SK-N-MC (cell line): ENCODE measurements around the gene CYB5B.
A peak's percentile ranks its signal among the peaks of the same experiment; 100 is the strongest.

Source experiments
- DNase-seq: peaks from one replicate; pipeline ENCODE4 v3.0.0-alpha.2; 2011; ENCODE audit warnings: low read depth, low spot score
- H3K27ac ChIP-seq: fragments of 200-600 bp; sonication (generic); 2 replicates; pipeline ENCODE4 v1.5.1; 2016; ENCODE audit warnings: mixed run types
- H3K36me3 ChIP-seq: fragments of 200-600 bp; sonication (generic); 2 replicates; pipeline ENCODE4 v1.6.1; 2017; ENCODE audit warnings: antibody characterized with exemption, low read length, mixed read lengths; ENCODE audit not compliant: insufficient read depth
- H3K4me3 ChIP-seq: fragments of 200-600 bp; sonication (generic); 2 replicates; pipeline ENCODE4 v1.5.1; 2016
- H3K9ac ChIP-seq: fragments of 200-600 bp; sonication (generic); 2 replicates; pipeline ENCODE4 v1.8.0; 2017; ENCODE audit warnings: mixed run types, mixed read lengths; ENCODE audit not compliant: insufficient read length
- H3K9me3 ChIP-seq: fragments of 200-600 bp; sonication (generic); 2 replicates; pipeline ENCODE4 v1.6.1; 2017; ENCODE audit warnings: low read depth, mild to moderate bottlenecking, antibody characterized with exemption, low read length, moderate library complexity, mixed read lengths
- EZH2 ChIP-seq: fragments of 200-600 bp; sonication (generic); IDR thresholded peaks from one replicate; pipeline ENCODE4 v1.6.1; 2017; ENCODE audit warnings: antibody characterized with exemption
- FOXP2 ChIP-seq: optimal IDR thresholded peaks from 2 replicates; pipeline ENCODE3; 2011; ENCODE audit warnings: mild to moderate bottlenecking, moderate library complexity; ENCODE audit not compliant: insufficient read depth; ENCODE audit errors: extremely low read length, control extremely low read depth
- POLR2AphosphoS5 ChIP-seq: IDR thresholded peaks from 2 replicates; pipeline ENCODE4 v1.6.1; 2012; ENCODE audit warnings: mild to moderate bottlenecking, low read depth, low read length, borderline replicate concordance

CYB5B gene

DNA sequence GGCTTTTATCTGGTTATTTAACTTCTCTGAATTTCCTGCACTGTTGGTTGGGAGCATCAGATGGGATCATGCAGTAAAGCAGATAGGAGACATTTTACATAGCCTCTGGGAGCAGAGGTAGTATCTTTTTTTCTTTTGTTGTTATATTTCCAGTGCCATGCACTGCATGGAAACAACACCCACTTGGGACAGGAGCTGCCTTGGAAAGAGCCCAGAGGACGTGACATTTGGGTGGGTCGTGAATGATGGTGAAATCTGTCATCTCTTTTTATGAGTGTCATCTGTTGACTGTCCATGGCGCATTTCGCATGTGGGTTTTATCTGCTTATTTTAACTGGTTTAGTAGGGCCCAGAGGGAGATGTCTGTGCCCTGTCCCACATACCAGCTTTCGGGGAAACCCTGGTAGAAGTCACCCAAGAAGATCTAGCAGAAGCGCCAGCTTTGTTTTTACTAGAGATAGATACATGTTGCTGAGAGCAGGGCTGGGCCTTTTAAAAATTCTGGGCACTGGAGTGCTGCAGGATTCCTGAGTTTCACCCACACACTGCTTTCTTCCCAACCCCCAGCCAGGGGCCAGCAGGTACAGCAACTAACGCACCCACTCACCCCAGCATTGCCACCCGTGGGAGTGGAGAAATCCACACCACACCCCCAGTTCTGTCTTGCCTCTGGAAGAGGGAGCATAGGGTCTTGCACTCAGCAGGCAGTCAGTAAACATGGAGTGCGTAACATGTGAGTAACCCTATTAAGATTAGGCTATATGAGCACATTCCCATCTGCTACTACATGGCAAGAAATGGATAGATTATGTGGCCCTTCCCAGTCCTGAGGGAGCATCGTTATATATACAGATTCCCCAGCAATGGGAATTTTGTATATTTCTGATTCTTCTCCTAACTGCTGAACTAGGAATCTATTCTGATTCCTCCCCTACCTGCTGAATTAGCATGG, 30.2 kb upstream of the CYB5B start:
- H3K36me3 ChIP-seq: no peaks in the 10 kb centered on the region
- DNase-seq: no peak
- H3K9me3 ChIP-seq: no peaks in the 10 kb centered on the region
- no peak overlapping the region for H3K9ac ChIP-seq
- H3K27ac ChIP-seq: no peak overlapping the region
- TF ChIP-seq POLR2AphosphoS5 (no peak), EZH2 (no peak), FOXP2 (no peak)
- H3K4me3 ChIP-seq: no peak overlapping the region

GRCh38 chr16:69395859-69396186, 28.6 kb upstream of the CYB5B start:
- TF ChIP-seq POLR2AphosphoS5 (no peak), EZH2 (no peak), FOXP2 (no peak)
- Histone ChIP-seq H3K27ac (no peak overlapping the region), H3K4me3 (no peak overlapping the region), H3K9me3 (no peaks in the 10 kb centered on the region), H3K36me3 (no peaks in the 10 kb centered on the region), H3K9ac (no peak overlapping the region)
- DNase-seq: no peak

DNA sequence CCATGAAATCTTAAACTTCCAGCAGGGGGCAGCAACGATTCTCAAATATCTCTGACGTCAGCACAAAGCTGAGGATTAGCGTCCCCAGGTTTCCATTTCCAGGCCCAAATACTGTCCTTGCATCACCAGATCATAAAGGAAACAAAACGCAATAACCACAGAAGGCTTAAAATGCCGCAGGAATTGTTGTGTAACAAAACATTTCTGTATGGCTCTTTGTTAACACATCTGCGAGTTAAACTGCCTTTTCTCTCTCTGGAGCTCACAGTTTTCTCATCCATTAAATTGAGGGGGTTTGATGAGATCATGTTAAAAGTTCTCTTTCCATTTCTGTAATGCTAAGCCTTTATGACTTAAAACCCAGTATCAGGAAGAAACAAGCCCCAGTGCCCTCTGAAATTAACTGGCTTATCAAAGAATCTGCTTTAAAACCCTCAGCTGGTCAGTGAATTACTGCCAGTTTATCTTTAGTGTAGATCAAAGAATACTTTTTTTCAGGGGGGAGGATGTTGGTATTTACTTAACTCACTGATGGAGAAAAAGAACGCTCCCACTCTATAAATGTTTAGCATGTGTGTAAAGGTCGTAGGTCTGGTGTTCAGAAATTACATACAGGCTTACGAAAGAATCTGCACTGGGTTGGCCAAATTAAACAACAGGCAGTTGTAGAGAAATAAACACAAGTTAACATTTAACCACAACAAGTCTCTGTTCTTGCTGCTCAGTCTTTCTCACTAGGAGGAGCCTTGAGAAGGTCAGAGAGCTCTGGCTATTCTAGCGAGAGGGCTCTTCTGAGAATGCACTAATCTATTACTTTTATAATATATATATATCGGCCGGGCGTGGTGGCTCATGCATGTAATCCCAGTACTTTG, 28.0 kb upstream of the CYB5B start:
- no peaks in the 10 kb centered on the region for H3K9me3 ChIP-seq
- peak overlapping the region; percentile 41 for H3K9ac ChIP-seq
- H3K4me3 ChIP-seq: 0 out of 2 replicates have a peak overlapping the region, but pooled peaks have one; percentile 33

DNA sequence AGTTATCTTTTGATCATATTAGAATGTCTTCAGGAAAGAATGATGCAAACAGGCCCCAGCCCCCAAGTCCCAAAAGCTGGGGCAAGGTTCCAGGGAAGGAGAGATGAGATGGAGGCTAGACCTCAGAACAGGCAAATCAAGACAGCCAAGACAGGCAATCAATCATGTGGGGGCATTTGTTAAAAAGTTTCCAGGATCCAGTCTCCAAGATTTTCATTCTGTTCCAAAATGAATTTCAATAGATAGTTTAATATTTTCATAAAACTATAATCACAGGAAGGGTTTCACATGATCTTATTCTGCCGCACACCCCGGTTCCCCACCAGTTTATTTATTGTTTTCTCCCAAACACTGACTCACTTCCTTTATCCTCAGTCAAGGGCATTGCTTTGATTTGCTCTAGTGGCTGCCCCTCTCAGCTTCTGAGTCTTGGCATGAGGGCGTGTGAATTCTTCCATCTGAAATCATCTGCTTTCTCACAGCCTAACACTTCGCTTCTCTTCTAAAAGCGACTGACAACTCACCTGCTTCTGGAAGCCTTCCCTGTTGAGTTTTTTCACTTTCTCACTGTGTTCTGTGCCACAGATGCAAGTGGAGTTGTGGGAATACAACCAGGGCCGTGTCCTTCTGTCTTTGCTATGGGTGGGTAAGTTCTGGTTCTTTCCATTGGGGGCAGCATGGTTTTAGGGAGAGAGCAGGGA, 26.4 kb upstream of the CYB5B start:
- Histone ChIP-seq H3K27ac (no peak overlapping the region), H3K9ac (no peak overlapping the region), H3K4me3 (no peak overlapping the region), H3K9me3 (no peaks in the 10 kb centered on the region), H3K36me3 (no peaks in the 10 kb centered on the region)
- no peak for DNase-seq
- TF ChIP-seq POLR2AphosphoS5 (no peak), EZH2 (no peak), FOXP2 (no peak)

More for the DNA sequence above, 28.0 kb upstream of the CYB5B start:
- peak overlapping the region; percentile 48 for H3K27ac ChIP-seq
- TF ChIP-seq POLR2AphosphoS5: no peak
- no peak for TF ChIP-seq FOXP2
- TF ChIP-seq EZH2: no peak
- no peaks in the 10 kb centered on the region for H3K36me3 ChIP-seq
- DNase-seq: peak; percentile 62

GRCh38 chr16:69399361-69399760, 25.1 kb upstream of the CYB5B start:
- H3K36me3 ChIP-seq: no peaks in the 10 kb centered on the region
- H3K4me3 ChIP-seq: no peak overlapping the region
- no peak for DNase-seq
- no peak overlapping the region for H3K27ac ChIP-seq
- no peak overlapping the region for H3K9ac ChIP-seq
- TF ChIP-seq FOXP2 (no peak), EZH2 (no peak), POLR2AphosphoS5 (no peak)
- no peaks in the 10 kb centered on the region for H3K9me3 ChIP-seq

- no peak overlapping the region for H3K27ac ChIP-seq
- no peak overlapping the region for H3K4me3 ChIP-seq
- H3K9ac ChIP-seq: no peak overlapping the region
- TF ChIP-seq POLR2AphosphoS5: no peak
- no peak for TF ChIP-seq EZH2
- no peaks in the 10 kb centered on the region for H3K36me3 ChIP-seq
- no peaks in the 10 kb centered on the region for H3K9me3 ChIP-seq
- no peak for DNase-seq
Measured at GRCh38 chr16:69402439-69402838, 22.0 kb upstream of the CYB5B start.

DNA sequence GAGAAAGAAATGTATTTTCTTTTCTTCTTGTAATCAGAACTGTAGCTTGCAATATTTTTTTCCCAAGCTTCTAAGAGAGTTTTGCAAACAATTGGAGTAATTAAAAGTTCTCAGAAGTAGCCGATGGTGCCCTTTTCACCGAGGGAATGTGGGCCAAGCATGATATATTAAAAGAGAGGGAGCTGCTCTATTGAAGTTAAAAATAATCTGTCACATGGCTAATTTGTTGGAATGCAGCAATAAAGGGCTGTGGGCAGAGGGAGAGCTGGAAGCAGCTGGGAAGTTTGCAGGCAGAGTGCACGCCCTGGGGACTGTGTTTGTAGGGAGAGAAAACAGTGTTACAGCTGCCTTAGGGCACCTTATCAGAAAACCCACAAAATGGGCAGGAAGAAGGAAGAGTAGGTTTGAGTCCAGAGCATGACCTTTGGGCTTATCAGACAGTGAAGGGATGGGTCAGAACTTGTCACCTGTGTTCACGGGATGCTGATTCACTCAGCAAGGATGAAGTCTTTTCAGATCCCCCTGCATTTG, 20.1 kb upstream of the CYB5B start:
- TF ChIP-seq POLR2AphosphoS5 (no peak), FOXP2 (no peak), EZH2 (no peak)
- no peak for DNase-seq

GRCh38 chr16:69405326-69405725, 19.1 kb upstream of the CYB5B start:
- no peak for DNase-seq
- H3K36me3 ChIP-seq: no peaks in the 10 kb centered on the region
- no peak overlapping the region for H3K4me3 ChIP-seq
- H3K9me3 ChIP-seq: no peaks in the 10 kb centered on the region
- no peak overlapping the region for H3K9ac ChIP-seq
- TF ChIP-seq FOXP2 (no peak), POLR2AphosphoS5 (no peak), EZH2 (no peak)
- H3K27ac ChIP-seq: peak overlapping the region; percentile 31; the same call in 1 of the 2 replicates

More for the DNA sequence above, 20.1 kb upstream of the CYB5B start:
- H3K4me3 ChIP-seq: peak overlapping the region; percentile 52
- H3K27ac ChIP-seq: peak overlapping the region; percentile 67
- peak overlapping the region; percentile 59 for H3K9ac ChIP-seq
- no peaks in the 10 kb centered on the region for H3K9me3 ChIP-seq
- no peaks in the 10 kb centered on the region for H3K36me3 ChIP-seq
